Endodermal cell (in vitro differentiated cells): ENCODE measurements around the gene IQGAP1. TPM values are rescaled to one million over a fixed set of nuclear protein-coding genes. Genes with fewer than 3 reads are reported as not detected.
A peak's percentile ranks its signal among the peaks of the same experiment; 100 is the strongest.

Source experiments
- DNase-seq: peaks from one replicate; pipeline ENCODE4 v3.0.0-alpha.2; 2017
- H3K27ac ChIP-seq: 2 replicates; pipeline ENCODE4 v1.5.1; 2013; ENCODE audit warnings: mild to moderate bottlenecking, low read depth, low read length, moderate library complexity
- H3K27me3 ChIP-seq: 2 replicates; pipeline ENCODE4 v1.6.1; 2013; ENCODE audit warnings: mild to moderate bottlenecking, low read length, moderate library complexity; ENCODE audit not compliant: insufficient read depth, control insufficient read depth, poor library complexity, severe bottlenecking
- H3K36me3 ChIP-seq: 2 replicates; pipeline ENCODE4 v1.7.0; 2013; ENCODE audit warnings: mild to moderate bottlenecking, low read length, moderate library complexity; ENCODE audit not compliant: control insufficient read depth, insufficient read depth
- H3K4me1 ChIP-seq: one replicate; pipeline ENCODE4 v1.7.0; 2013; ENCODE audit warnings: low read length; ENCODE audit not compliant: control insufficient read depth, insufficient read depth
- H3K4me3 ChIP-seq: 2 replicates; pipeline ENCODE4 v1.5.1; 2013; ENCODE audit warnings: mild to moderate bottlenecking, low read length, moderate library complexity
- H3K9ac ChIP-seq: 2 replicates; pipeline ENCODE4 v1.6.1; 2013; ENCODE audit warnings: mild to moderate bottlenecking, low read length, moderate library complexity; ENCODE audit not compliant: poor library complexity, severe bottlenecking; ENCODE audit errors: extremely low read depth
- H3K9me3 ChIP-seq: 2 replicates; pipeline ENCODE4 v1.6.1; 2013; ENCODE audit warnings: mild to moderate bottlenecking, low read length, moderate library complexity; ENCODE audit not compliant: control insufficient read depth
- H3K27ac Mint-ChIP-seq: 2 replicates; pipeline ENCODE4 v1.8.0; 2020; ENCODE audit warnings: mixed read lengths
- H3K27me3 Mint-ChIP-seq: 2 replicates; pipeline ENCODE4 v1.8.0; 2021; ENCODE audit warnings: mild to moderate bottlenecking, mixed read lengths; ENCODE audit not compliant: insufficient read depth
- H3K36me3 Mint-ChIP-seq: 2 replicates; pipeline ENCODE4 v1.8.0; 2020; ENCODE audit warnings: low read depth, mixed read lengths
- H3K4me1 Mint-ChIP-seq: 2 replicates; pipeline ENCODE4 v1.8.0; 2020; ENCODE audit warnings: mixed read lengths
- H3K4me3 Mint-ChIP-seq: 2 replicates; pipeline ENCODE4 v1.8.0; 2020; ENCODE audit warnings: mild to moderate bottlenecking, moderate library complexity, mixed read lengths
- H3K9me3 Mint-ChIP-seq: 2 replicates; pipeline ENCODE4 v1.8.0; 2020; ENCODE audit warnings: mild to moderate bottlenecking, mixed read lengths
- CTCF ChIP-seq: fragments of 200-600 bp; sonication (generic); conservative IDR thresholded peaks from 2 replicates; pipeline ENCODE4 v1.5.0; 2021; ENCODE audit warnings: antibody characterized with exemption, mild to moderate bottlenecking
- WGBS, 2 experiments: methylation state at CpG; one replicate each; pipeline versions ENCODE4 v1.1.5 to v1.1.7; 2013; ENCODE audit warnings: missing lambda C conversion rate in 2 of 2, mixed read lengths in 1 of 2; ENCODE audit not compliant: insufficient coverage in 1 of 2, insufficient read length in 1 of 2; 5-methylcytosine and 5-hydroxymethylcytosine counted together
- total RNA-seq, 2 donors: library from RNA; stranded (reverse); fragmentation: NEBNext Ultra II Directional in 1 of 2; extraction: Animal tissue kit (Norgen Biotek cat#: 25700) in 1 of 2; gene quantifications; 2 replicates in 1 of 2; 3 replicates in 1 of 2; pipeline ENCODE4 v1.2.1, GENCODE V29; 2021

IQGAP1 gene
- total RNA-seq, 2 donors from 2014 or later, result 94.4 to 124 TPM

DNA sequence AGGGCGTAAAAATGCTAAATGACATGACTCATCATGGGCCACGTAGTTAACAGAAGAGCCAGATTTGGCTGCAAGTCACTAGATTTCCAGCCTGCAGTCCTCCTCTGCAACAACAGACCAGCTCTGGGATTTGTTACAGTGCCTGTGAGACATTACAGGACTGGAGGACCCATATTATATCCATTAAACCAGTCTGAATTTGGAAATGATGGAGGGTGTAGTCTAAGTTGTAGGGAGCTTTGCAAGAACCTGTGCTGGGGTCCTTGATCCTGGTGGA lies 25.2 kb upstream of the IQGAP1 start:
- Histone ChIP-seq H3K36me3 (no peaks in the 10 kb centered on the region), H3K4me1 (no peaks in the 10 kb centered on the region), H3K4me3 (no peak overlapping the region), H3K9me3 (no peaks in the 10 kb centered on the region), H3K9ac (no peak overlapping the region), H3K27ac (no peak overlapping the region), H3K27me3 (no peaks in the 10 kb centered on the region)
- no peak overlapping the region for H3K4me3 Mint-ChIP-seq
- H3K27me3 Mint-ChIP-seq, result peaks cover 7% of the 10 kb centered on the region
- 54 to 79% methylated on average over 2 of the region's 2 CpGs for WGBS, 2 experiments
- peaks cover 18% of the 10 kb centered on the region for H3K9me3 Mint-ChIP-seq
- peak; percentile 49 for DNase-seq
- peak overlapping the region; percentile 45 for H3K27ac Mint-ChIP-seq
- H3K36me3 Mint-ChIP-seq, result peaks cover 20% of the 10 kb centered on the region
- no peak for TF ChIP-seq CTCF
- H3K4me1 Mint-ChIP-seq, result peaks cover 20% of the 10 kb centered on the region

DNA sequence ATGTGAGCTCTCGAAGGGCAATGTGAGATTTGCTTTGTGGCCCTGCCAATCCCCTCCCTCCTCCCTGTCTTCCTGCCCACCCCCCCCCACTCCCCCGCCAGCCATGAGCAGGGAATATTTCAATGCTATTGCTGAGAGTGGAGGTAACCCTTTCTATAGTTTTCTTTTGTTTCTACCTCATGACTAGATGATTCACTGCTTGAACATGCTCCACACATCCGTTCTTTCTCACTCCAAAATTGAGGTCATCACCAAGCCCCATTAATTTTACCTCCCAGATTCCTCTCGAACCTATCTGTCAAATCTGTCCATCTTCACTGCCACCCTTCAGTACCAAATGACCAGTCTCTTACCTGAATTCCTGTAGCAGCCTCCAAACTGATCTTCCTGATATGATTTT lies 23.8 kb upstream of the IQGAP1 start:
- no peaks in the 10 kb centered on the region for H3K4me1 ChIP-seq
- H3K4me3 Mint-ChIP-seq, result no peak overlapping the region
- H3K27me3 Mint-ChIP-seq, result peaks cover 7% of the 10 kb centered on the region
- DNase-seq, result no peak
- H3K27ac ChIP-seq, result no peak overlapping the region
- no peak overlapping the region for H3K27ac Mint-ChIP-seq
- peaks cover 14% of the 10 kb centered on the region for H3K4me1 Mint-ChIP-seq
- no peaks in the 10 kb centered on the region for H3K27me3 ChIP-seq
- H3K9ac ChIP-seq, result no peak overlapping the region
- peaks cover 12% of the 10 kb centered on the region for H3K9me3 Mint-ChIP-seq
- no peak overlapping the region for H3K4me3 ChIP-seq
- no peaks in the 10 kb centered on the region for H3K36me3 ChIP-seq
- 92 to 95% methylated on average over 2 of the region's 4 CpGs for WGBS, 2 experiments
- no peaks in the 10 kb centered on the region for H3K9me3 ChIP-seq
- TF ChIP-seq CTCF, result no peak
- H3K36me3 Mint-ChIP-seq, result peaks cover 17% of the 10 kb centered on the region

- WGBS, 2 experiments, result 95 to 96% methylated on average over 14 to 15 of the region's 15 CpGs
- H3K36me3 Mint-ChIP-seq, result peaks cover 6% of the 10 kb centered on the region
- Histone ChIP-seq H3K4me1 (no peaks in the 10 kb centered on the region), H3K27me3 (no peaks in the 10 kb centered on the region), H3K36me3 (no peaks in the 10 kb centered on the region), H3K9me3 (no peaks in the 10 kb centered on the region), H3K27ac (no peak overlapping the region), H3K4me3 (no peak overlapping the region), H3K9ac (no peak overlapping the region)
- H3K9me3 Mint-ChIP-seq, result peaks cover 6% of the 10 kb centered on the region
- peaks cover 14% of the 10 kb centered on the region for H3K4me1 Mint-ChIP-seq
- no peak for TF ChIP-seq CTCF
- H3K27ac Mint-ChIP-seq, result no peak overlapping the region
- H3K27me3 Mint-ChIP-seq, result peaks cover 3% of the 10 kb centered on the region
- no peak for DNase-seq
- no peak overlapping the region for H3K4me3 Mint-ChIP-seq
Measured at GRCh38 chr15:90365414-90366055, 22.5 kb upstream of the IQGAP1 start.
